Right atrium auricular region (tissue), 2 donors: Measurements from ENCODE around the gene ZNF521. TPM values are rescaled to one million over a fixed set of nuclear protein-coding genes. Genes with fewer than 3 reads are reported as not detected.
A peak's percentile ranks its signal among the peaks of the same experiment; 100 is the strongest.

Experiments
- DNase-seq: peaks from one replicate; pipeline ENCODE4 v3.0.0-alpha.2; 2019; ENCODE audit warnings: low spot score
- H3K27ac ChIP-seq, 2 donors: fragments of 200-600 bp; sonication (generic); 1 replicate in 1 of 2; 2 replicates in 1 of 2; pipeline ENCODE4 v1.5.1; 2016 to 2019
- H3K27me3 ChIP-seq, 2 donors: fragments of 200-600 bp; sonication (generic); one replicate each; pipeline versions ENCODE4 v1.5.1 to v1.6.0; 2017 to 2019
- H3K36me3 ChIP-seq: fragments of 200-600 bp; sonication (generic); one replicate; pipeline ENCODE4 v1.5.1; 2016
- H3K4me1 ChIP-seq, 2 donors: fragments of 200-600 bp; sonication (generic); one replicate each; pipeline versions ENCODE4 v1.5.1 to v1.6.0; 2017 to 2019
- H3K4me3 ChIP-seq, 2 donors: fragments of 200-600 bp; sonication (generic); 1 replicate in 1 of 2; 2 replicates in 1 of 2; pipeline ENCODE4 v1.5.1; 2017 to 2019; ENCODE audit warnings: mild to moderate bottlenecking in 1 of 2, moderate library complexity in 1 of 2
- H3K9me3 ChIP-seq, 2 donors: fragments of 200-600 bp; sonication (generic); one replicate each; pipeline ENCODE4 v1.5.1; 2019
- total RNA-seq, 2 donors: library from RNA; depleted of rRNA; stranded (reverse); fragments of >200 nt; gene quantifications; one replicate each; pipeline ENCODE4 v1.1.0, GENCODE V29; 2016
- TF ChIP-seq, protein P1 (sequence below), 2 donors: fragments of 200-600 bp; sonication (generic); IDR thresholded peaks; one replicate each; pipeline ENCODE4 v1.5.1; 2019; ENCODE audit warnings: antibody characterized with exemption in 2 of 2

The ZNF521 gene
- total RNA-seq, 2 donors from 2014 or later: 36.1 to 37.5 TPM

DNA sequence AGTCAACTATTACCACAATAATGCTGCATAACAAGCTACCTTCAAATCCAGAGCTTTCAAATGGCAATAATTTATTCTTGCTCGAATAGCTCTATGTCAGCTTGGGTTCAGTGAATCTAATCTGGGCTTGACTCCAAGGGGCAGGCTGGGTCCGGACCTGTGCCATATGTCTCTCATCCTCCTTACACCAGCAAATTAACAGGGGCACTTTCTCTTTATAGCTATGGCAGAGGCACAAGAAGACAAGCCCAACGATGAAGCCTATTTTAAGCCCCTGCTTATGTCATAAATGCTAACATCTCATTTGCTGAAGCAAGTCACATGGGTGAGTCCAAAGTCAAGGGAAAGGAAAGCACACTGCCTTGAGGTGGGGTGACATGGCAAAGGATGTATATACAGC lies 13.3 kb upstream of the ZNF521 start:
- Histone ChIP-seq H3K36me3 (no peaks in the 10 kb centered on the region), H3K27me3 (no peaks in the 10 kb centered on the region), H3K27ac (no peak overlapping the region), H3K9me3 (no peaks in the 10 kb centered on the region), H3K4me1 (no peaks in the 10 kb centered on the region), H3K4me3 (no peak overlapping the region)
- TF ChIP-seq, protein P1, sequence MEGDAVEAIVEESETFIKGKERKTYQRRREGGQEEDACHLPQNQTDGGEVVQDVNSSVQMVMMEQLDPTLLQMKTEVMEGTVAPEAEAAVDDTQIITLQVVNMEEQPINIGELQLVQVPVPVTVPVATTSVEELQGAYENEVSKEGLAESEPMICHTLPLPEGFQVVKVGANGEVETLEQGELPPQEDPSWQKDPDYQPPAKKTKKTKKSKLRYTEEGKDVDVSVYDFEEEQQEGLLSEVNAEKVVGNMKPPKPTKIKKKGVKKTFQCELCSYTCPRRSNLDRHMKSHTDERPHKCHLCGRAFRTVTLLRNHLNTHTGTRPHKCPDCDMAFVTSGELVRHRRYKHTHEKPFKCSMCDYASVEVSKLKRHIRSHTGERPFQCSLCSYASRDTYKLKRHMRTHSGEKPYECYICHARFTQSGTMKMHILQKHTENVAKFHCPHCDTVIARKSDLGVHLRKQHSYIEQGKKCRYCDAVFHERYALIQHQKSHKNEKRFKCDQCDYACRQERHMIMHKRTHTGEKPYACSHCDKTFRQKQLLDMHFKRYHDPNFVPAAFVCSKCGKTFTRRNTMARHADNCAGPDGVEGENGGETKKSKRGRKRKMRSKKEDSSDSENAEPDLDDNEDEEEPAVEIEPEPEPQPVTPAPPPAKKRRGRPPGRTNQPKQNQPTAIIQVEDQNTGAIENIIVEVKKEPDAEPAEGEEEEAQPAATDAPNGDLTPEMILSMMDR (IDR thresholded peaks at IDR 0.05): no peak
- no peak for DNase-seq

DNA sequence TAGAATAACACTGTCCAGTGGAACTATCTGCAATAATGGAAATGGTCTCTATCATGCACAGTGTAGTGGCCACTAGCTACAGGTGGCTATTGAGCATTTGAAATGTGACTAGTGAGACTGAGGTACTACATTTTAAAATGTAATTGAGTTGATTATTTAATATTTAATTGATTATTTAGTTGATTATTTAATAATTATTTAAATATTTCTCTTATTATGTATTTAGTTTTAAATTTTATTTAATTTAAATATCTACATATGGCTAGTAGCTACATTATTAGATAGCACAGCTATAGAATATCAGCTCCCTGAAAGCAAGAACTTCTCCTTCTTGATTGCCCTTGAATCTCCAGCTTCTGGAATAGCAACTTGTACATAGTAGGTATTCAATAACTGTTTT lies 12.8 kb upstream of the ZNF521 start:
- no peaks in the 10 kb centered on the region for H3K9me3 ChIP-seq
- H3K27me3 ChIP-seq: no peaks in the 10 kb centered on the region
- no peaks in the 10 kb centered on the region for H3K4me1 ChIP-seq
- H3K36me3 ChIP-seq: no peaks in the 10 kb centered on the region
- H3K27ac ChIP-seq: no peak overlapping the region
- H3K4me3 ChIP-seq: no peak overlapping the region
- TF ChIP-seq, protein P1 (IDR thresholded peaks at IDR 0.05): no peak
- no peak for DNase-seq

DNA sequence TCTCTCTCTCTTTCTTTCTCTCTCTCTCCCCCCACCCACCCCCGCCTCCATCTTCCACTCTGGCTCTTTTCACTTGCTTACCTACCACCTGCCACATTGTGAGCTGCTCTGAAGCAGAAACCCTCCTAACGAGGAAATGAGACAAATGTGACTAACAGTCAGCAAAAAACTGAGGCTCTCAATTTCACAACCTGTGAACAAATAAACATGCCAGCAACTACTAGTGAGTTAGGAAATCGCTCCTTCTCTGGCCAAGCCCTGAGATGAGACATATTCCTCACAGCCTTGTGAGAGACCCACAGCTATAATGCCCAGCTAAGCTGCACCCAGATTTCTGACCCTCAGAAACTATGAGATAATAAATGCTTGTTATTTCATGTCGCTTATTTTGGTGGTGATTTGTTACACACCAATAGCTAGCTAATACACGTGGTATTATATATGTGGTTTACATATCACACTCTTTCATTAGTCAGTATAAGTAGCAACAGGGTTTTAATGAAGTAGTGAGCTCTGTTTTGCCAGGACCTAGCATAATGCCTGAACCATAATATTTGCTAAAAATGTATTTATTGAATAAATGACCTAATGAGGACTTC lies 8.4 kb upstream of the ZNF521 start:
- TF ChIP-seq, protein P1 (IDR thresholded peaks at IDR 0.05): no peak
- Histone ChIP-seq H3K27ac (no peak overlapping the region), H3K9me3 (no peaks in the 10 kb centered on the region), H3K4me3 (no peak overlapping the region), H3K27me3 (no peaks in the 10 kb centered on the region), H3K4me1 (no peaks in the 10 kb centered on the region), H3K36me3 (no peaks in the 10 kb centered on the region)
- no peak for DNase-seq

DNA sequence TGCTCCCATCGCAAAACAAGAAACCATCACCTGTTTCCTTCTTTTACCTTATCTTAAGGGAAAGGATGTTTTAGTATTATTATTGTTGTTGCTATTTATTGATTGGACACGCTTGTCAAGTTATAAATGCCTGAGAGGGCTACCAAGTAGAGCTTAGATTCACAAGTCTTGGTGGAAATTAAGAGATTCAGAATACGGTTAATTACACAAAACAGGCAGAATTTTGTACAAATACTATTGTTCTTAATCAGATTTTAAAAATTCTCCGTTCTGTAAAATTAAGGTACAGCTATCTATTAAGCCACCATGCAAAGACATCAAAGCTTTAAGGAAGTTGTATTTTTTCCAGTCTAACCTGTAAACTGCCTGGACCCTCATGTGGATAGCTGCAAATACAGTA lies 1.1 kb upstream of the ZNF521 start:
- TF ChIP-seq, protein P1 (IDR thresholded peaks at IDR 0.05): no peak
- Histone ChIP-seq H3K9me3 (no peaks in the 10 kb centered on the region), H3K27ac (peak overlapping the region; percentile 70 to 77), H3K36me3 (no peaks in the 10 kb centered on the region), H3K4me1 (peaks cover 0 to 10% of the 10 kb centered on the region in 2 donors), H3K27me3 (no peaks in the 10 kb centered on the region), H3K4me3 (peak overlapping the region; percentile 40 to 47)
- no peak for DNase-seq

DNA sequence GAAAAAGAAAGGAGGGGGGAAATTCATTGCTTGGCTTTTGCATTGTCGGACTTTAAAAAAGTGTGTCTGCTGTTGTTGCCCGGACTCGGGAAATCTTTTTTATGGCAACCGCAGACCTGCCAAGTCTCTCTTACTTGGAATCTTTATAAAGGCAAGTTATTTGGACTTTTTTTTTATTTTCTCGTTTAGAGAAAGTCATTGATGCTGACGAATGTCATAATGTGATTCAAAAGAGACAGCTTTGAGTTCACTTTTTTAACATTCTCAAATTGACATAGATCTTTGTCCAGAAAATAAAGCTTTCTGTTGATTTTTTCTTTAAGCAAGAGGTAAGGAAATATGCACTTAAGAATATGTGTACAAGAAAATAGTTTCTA lies 651 bp upstream of the ZNF521 start:
- peak overlapping the region; percentile 70 to 77 for H3K27ac ChIP-seq
- H3K36me3 ChIP-seq: no peaks in the 10 kb centered on the region
- TF ChIP-seq, protein P1 (IDR thresholded peaks at IDR 0.05): peak in 1 of 2 donors; percentile 2
- no peak for DNase-seq
- peaks cover 0 to 15% of the 10 kb centered on the region in 2 donors for H3K4me1 ChIP-seq
- H3K9me3 ChIP-seq: no peaks in the 10 kb centered on the region
- peak overlapping the region; percentile 40 to 47 for H3K4me3 ChIP-seq
- no peaks in the 10 kb centered on the region for H3K27me3 ChIP-seq

DNA sequence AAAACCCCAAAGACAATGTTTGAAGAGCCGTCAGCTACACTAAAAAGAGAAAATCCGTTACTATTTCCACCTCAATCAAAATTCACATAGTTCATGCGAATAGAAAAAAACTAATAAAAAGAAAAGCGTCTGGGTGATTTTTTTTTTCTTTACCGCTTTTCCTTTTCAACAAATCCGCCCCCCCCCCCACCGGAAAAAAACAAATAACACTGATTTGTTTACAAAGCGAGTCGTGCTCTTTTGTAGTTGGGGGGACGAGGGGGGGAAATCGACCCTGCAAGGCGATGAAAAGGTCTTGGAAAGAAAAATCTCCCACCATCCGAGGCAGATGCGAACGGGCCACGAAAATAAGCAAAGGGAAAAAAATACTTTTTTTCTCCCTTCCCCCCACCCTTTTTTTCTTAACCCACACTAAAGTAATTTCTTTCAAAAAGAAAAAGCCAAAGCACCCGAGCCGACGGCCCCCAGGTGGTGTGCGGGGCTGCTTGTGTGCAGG lies 638 bp downstream of the ZNF521 start:
- Histone ChIP-seq H3K27ac (peak overlapping the region; percentile 97 to 98), H3K27me3 (no peaks in the 10 kb centered on the region)
- no peak for DNase-seq

More for the DNA sequence above, 638 bp downstream of the ZNF521 start:
- H3K4me3 ChIP-seq: peak overlapping the region; percentile 76 to 79
- peaks cover 0 to 27% of the 10 kb centered on the region in 2 donors for H3K4me1 ChIP-seq
- H3K36me3 ChIP-seq: no peaks in the 10 kb centered on the region
- no peaks in the 10 kb centered on the region for H3K9me3 ChIP-seq
- TF ChIP-seq, protein P1 (IDR thresholded peaks at IDR 0.05): no peak
